Measurements from ENCODE around the gene SPINT2.
A peak's percentile ranks its signal among the peaks of the same experiment; 100 is the strongest.
"Not testable (repeated sequence)": the region's sequence is repeated elsewhere in the genome, so short reads cannot be mapped to it uniquely, and the experiment has no call there.

The SPINT2 gene

GRCh38 chr19:38243279-38243673, 21.1 kb upstream of the SPINT2 start:
- DNase-seq, result no peak

- DNase-seq, result no peak
Measured at GRCh38 chr19:38245826-38246498, 18.4 kb upstream of the SPINT2 start.

- no peak for DNase-seq
Measured at GRCh38 chr19:38247126-38247525, 17.2 kb upstream of the SPINT2 start.

- no peak for DNase-seq
Measured at GRCh38 chr19:38247734-38248268, 16.6 kb upstream of the SPINT2 start.

GRCh38 chr19:38248421-38248820, 16.0 kb upstream of the SPINT2 start:
- DNase-seq, result no peak

GRCh38 chr19:38250428-38250820, 13.9 kb upstream of the SPINT2 start:
- no peak for DNase-seq

- DNase-seq, result no peak
Measured at GRCh38 chr19:38250821-38251563, 13.4 kb upstream of the SPINT2 start.

- DNase-seq, result no peak
Measured at GRCh38 chr19:38251564-38252051, 12.8 kb upstream of the SPINT2 start.

GRCh38 chr19:38252385-38252784, 12.0 kb upstream of the SPINT2 start:
- DNase-seq, result no peak

GRCh38 chr19:38252941-38253691, 11.3 kb upstream of the SPINT2 start:
- no peak for DNase-seq

GRCh38 chr19:38253788-38254187, 10.6 kb upstream of the SPINT2 start:
- no peak for DNase-seq

GRCh38 chr19:38255383-38256014, 8.9 kb upstream of the SPINT2 start:
- DNase-seq, result no peak

GRCh38 chr19:38261942-38262341, 2.4 kb upstream of the SPINT2 start:
- not testable (repeated sequence) for DNase-seq

- no peak for DNase-seq
Measured at GRCh38 chr19:38262585-38263268, 1.6 kb upstream of the SPINT2 start.

GRCh38 chr19:38263689-38264485, 486 bp upstream of the SPINT2 start:
- DNase-seq, result peak; percentile 37 to 66 (median 51)

- no peak for DNase-seq
Measured at GRCh38 chr19:38265213-38265861, 964 bp downstream of the SPINT2 start.

GRCh38 chr19:38265921-38266429, 1.6 kb downstream of the SPINT2 start:
- no peak for DNase-seq

GRCh38 chr19:38266981-38267597, 2.7 kb downstream of the SPINT2 start:
- no peak for DNase-seq

GRCh38 chr19:38267761-38268483, 3.5 kb downstream of the SPINT2 start:
- DNase-seq, result no peak

All from activated CD4-positive, CD25-positive, alpha-beta regulatory T cell (primary cell).